NCI-H526 (cell line): Measurements from ENCODE around the gene CENPK.
"Not testable (repeated sequence)": the region's sequence is repeated elsewhere in the genome, so short reads cannot be mapped to it uniquely, and the experiment has no call there.

ENCODE experiments used
- DNase-seq, 2 experiments: peaks; one replicate each; lab custom pipeline; 2025; lab: John Stamatoyannopoulos, UW

The CENPK gene

DNA sequence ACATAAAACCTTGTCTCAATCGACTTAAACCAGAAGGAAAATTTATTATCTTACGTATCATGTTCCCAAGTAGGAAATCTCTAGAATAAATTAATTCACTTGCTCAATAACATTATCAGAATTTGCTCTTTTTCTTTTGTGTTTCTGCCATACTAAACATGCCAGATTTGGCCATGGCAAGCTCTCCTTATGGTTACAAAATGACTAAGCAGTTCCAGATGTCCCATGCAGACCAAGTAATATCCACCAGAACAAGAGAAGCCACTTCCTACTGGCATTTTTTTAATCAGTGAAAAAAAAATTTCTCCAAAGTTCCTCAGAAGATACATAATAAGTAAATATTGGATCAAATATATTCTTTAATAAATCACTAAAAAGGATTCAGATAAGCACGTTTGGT lies 56.0 kb downstream of the CENPK start:
- no peak for DNase-seq

DNA sequence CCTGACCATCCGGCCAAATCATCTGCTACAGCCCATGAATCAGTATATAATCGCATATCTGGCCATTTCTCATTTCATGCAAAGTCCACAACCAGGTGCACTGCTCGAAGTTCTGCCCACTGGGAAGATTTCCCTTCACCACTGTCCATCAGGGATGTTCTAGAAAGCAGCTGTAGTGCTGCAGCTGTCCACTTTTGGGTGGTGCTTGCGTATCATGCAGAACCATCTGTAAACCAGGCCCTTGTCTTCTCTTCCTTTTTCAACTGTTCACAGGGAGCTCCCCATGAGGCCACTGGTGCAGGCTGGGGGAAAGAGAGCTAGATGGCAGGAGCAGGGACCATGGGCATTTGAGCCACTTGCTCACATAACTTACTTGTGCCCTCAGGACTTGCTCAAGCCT lies 73.8 kb downstream of the CENPK start:
- no peak for DNase-seq

DNA sequence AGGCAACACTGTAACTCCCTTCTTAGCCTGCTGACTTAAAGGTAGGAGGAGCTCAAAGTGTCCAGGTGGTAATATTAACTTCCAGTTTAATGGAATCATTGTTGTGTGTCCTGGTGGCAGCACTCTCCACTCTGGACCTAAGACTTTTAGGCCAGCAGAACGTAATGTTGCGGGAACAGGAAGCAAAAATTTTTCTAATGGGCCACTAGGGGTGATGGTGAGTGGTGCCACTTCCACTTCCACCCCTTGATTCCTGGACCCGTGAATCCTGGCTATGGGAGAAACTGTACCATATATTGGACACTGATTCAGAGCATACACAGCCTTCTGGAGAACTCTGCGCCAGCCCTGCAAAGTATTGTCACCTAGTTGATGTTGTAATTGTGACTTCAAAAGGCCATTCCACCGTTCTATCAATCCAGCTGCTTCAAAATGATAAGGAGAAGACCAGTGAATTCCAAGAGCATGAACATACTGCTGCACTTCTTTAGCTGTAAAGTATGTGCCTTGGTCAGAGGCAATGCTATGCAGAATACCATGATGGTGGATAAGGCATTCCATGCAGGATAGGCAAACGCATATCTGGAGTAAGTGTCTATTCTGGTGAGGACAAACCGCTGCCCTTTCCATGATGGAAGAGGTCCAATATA lies 74.8 kb downstream of the CENPK start:
- DNase-seq: peak in 1 of 2 experiments; percentile 0

DNA sequence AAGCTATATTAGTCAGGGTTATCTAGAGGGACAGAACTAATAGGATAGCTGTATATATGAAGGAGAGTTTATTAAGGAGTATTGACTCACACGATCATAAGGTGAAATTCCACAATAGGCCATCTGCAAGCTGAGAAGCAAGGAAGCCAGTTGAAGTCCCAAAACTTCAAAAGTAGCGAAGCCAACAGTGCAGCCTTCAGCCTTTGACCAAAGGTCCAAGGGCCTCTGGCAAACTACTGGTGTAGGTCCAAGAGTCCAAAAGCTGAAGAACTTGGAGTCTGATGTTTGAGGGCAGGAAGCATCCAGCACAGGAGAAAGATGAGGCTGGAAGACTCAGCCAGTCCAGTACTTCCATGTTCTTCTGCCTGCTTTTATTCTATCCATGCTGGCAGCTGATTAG lies 76.2 kb downstream of the CENPK start:
- not testable (repeated sequence) for DNase-seq

DNA sequence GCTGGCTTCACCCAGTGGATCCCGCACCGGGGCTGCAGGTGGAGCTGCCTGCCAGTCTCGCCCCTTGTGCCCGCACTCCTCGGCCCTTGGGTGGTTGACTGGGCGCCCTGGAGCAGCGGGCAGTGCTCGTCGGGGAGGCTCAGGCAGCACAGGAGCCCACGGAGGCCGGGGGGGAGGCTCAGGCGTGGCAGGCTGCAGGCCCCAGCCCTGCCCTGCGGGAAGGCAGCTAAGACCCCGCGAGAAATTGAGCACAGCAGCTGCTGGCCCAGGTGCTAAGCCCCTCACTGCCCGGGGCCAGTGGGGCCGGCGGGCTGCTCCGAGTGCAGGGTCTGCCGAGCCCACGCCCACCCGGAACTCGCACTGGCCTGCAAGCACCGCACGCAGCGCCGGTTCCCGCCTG lies 77.6 kb downstream of the CENPK start:
- DNase-seq: no peak

DNA sequence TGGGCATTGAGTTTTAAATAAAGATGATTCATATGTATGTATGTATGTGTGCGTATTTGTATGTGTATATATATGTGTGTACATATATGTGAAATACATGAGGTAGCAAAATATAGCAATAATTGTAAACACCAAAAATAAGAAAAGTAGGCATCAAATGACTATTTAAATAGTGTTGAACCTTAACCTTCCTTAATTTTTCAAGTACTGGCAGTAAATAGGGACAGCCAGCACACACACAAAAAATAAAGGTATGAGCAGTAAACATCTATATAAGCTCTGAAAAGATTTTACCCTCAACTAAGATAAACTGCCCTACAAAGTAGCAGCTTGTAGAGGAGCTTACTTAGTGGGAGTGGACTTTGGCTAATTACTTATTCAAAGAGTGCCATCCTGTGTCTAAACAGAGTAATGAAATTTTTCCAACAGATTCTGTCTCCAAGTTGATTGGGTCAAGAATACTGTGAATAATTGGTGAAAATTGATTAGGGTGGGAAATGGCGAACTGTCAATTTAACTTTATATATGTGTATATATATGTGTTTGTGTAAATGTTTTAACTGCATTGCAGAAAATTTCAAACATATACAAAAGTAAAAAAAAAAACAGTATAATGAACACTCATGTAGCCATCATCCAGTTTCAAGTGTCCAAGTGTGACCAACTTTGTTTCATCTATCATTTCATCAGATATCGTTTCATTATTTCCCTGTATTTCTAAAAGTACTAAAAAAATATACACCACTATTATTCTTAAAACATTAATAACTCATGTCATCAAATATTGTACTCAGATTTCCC lies 79.2 kb downstream of the CENPK start:
- peak; percentile 25 to 43 for DNase-seq

DNA sequence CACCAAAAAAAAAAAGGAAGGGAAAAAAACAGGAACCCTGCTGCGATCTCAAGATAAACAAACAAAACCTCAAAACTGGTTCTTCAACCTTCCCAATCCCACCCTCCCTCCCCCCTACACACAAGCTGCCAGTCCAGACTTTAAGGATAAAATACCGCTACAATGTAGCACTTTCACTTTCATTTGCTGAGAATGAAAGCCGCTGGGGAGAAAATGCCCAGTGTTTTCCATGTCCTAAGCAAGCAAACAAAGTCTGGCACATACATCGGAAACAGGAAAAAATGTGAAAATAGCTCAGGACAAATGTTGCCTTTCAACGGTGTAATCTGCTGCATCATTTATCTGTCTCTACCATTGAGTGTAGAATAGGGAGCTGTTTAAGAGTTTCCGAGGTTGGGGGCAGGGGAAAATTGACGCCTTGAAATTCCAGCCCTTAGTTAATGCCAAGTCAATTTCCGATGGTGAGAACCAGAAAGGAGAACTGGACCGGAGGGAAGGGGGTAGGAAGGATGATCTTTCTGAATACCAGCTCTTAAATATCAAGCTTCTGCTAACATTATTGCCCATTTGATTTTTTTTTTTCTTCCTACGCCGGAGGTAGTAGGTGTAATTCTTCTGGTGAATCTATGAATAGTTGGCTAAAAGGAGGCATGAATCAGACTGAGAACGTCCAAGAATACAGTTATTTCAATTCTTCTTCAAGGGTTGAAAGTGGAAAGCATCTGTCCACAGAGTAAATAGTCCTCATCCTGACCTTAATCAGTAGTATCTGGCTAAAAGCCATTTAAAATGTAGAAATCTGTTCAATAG lies 80.0 kb downstream of the CENPK start:
- DNase-seq: peak in 1 of 2 experiments; percentile 38

DNA sequence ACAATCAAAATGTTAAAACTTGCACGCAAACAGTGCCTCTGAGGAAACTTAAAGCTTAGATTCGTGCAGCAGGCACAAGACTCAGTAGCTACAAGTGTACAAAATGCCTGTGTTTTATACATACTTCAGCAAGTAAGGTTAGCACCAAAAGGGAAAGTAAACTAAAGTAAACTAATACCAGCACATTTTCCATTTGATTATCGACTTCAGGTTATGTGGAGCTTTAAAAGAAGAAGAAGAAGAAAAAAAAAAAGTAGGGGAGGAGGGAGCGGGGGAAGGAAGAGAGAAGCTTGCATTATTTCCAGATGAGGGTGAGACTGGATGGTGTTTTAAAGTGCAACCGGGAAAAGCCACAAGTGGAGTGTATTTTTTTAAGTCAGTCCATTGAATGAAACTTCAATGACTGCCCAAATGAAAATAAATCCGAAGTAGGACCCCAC lies 80.7 kb downstream of the CENPK start:
- peak in 1 of 2 experiments; percentile 33 for DNase-seq

DNA sequence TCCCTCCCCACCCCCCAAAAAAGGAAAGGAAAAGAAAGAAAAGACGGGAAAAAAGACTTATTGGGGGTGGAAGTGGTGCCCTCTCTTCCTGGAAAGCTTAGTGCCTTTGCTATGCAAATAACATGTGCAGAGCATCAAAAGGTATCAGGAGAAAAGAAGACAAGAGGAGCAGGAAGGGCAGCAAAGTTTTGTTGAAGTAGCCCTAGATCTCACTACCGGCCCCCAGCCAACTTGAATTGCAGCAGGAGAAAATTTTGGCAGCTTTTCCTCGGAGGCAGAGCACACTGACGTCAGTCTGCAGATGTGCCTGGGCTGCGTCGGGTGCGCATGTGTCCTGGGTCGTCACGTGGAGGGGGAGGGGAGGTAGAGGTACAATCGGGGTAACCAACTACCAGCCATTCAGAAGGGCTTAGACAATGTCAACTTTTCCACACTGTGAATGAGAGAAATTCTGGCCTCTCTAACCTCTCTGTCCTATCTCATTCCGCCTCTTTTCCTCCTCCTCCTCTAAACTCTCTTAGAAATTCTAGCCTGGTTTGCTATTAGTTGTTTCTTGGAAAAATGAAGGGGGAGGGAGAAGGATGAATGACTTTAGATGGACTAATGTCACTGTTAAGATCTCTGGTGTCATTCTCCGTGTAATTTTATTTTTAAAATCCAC lies 81.2 kb downstream of the CENPK start, which contains the start of gene ADAMTS6:
Gene ADAMTS6, minus strand, starts transcription at position 286 of the 661 bp plus-strand sequence. CDS start 8,247 bp downstream, outside the sequence.
- peak; percentile 29 to 60 for DNase-seq

DNA sequence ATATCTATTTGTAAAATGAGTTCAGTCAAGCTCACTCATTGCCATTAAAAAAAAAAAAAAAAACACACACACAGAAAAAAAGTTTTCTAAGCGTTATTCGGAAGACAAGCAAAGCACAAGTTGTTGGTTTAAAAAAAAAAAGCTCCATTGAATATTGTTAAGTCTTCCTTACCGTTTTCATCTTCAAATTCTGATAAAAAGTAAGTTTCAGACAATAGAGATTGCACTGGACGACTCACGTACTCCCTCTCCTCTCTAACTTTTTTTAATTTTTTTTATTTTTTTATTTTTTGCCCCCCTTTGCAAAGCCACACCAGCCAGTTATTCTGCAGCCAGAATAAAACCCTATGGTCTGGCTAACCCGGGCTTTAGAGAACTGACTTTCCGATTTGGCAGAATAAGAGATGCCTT lies 81.8 kb downstream of the CENPK start:
- DNase-seq: no peak

DNA sequence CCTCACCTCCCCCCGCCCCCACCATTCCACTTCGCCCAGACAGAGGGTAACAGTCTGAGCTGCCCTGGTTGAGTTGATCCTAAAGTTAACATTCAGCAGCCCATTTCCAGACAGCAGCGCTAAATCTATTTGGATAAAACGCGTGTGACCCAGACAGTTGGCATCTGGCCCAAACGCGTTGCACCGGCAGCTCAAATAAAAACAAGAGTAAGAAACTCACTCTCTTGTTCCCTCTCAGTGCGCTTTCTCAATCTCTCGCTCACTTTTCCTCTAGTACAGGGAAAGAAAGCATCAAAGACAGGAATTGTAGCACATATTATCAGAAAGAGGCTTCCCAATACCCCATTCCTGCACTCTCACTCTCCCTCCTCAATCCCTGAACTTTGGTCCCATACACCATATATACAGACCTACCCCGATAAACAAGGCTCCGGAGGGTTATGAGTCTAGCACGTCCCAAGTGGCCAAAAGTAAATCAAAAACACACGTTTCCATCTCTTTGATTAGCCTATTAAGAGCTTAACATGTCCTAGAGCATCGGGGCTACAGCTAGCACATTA lies 82.6 kb downstream of the CENPK start:
- peak in 1 of 2 experiments; percentile 6 for DNase-seq

DNA sequence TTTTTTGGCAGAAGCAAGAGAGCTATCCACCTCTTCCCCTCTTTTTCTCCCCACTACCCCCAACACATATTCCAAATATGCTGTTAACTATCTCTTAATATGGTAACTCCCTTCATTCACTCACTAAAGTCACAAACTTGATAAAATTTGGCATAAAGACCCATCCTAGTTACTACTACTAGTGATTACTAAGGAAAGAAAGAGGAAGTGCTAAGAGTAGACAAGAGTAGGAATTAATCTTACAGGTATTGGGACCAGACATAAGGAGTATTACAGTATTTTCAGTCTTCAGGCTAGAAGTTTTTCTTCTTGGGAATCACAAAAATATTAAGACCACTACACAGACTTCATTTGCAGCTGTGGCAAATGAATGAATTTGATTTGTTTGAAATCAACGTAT lies 83.4 kb downstream of the CENPK start:
- no peak for DNase-seq

DNA sequence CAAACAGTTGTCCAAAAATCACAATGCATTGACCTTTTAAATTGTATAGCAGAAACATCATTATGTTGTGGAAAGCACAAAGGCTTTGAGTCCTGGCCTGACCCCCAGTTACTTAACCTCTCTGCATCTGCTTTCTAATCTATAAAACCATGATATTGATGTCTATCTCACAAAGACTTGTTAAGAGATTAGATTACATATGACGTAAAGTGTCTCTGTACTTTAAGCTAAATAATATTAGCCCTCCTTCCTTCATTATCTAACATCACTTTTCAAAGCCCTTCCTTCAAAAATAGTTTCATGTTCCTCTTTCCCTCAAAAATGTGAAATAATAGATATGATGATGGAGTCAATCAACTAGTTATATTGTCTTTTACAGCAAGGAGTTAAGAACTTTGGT lies 84.6 kb downstream of the CENPK start:
- no peak for DNase-seq

DNA sequence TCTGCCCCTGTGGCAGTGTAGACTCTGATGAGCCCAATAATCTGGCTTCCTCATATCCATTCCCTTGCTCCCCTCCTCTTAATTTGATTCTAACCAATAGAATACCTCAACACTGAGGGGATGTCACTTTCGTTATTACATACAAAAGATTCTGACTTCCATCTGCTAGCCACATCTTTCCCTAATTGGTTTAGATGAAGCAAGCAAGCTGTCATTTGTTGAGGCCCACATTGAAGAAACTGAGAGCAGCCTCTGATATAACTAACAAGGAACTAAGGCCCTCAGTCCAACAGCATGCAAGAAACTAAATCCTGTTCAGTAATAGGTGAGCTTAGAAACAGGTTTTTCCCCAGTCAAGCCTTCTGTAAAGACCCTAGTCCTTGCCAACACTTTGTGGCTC lies 87.1 kb downstream of the CENPK start:
- DNase-seq: no peak

DNA sequence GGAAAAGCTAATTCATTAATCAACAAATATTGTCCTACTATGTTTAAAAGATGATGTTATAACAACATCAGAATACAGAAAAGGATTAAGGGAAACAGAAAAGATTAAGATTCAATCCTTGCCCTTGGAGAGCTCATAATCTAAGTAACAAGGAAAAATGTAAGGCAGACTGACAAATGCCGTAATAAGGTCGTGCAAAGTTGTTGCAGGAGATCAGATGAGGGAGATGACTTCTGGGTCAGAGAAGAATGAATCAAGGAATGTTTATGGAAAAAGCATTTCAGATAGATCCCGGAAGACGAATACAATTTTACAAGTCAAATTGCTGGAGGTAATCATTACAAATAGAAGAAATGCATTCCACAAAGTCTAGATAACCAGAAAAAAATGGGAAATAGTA lies 87.6 kb downstream of the CENPK start:
- no peak for DNase-seq

DNA sequence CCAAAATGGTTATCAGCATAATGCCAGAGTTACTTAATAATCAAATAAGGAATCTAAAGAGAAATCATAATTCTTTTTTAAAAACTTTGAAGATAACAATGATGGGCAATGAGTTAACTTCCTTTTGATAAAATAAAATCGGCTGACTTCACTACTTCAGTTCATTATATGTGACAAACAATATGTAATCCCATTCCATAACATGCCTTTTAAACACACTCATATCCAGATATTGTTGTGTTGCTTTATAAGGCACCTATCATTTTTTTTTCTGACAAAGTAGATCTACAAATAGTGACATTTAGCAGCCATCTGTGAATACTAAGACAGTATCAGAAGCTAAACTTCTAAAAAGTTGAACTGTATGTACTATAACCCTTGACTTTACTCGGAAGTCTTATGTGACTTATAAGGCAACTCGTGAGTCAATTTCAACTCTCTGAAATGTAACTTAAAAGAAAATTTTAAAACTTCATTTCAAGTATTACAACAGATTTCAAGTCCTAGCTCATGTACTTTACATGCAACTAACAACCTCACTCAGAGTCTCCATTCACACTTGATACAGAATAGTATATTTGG lies 88.7 kb downstream of the CENPK start:
- DNase-seq: no peak

DNA sequence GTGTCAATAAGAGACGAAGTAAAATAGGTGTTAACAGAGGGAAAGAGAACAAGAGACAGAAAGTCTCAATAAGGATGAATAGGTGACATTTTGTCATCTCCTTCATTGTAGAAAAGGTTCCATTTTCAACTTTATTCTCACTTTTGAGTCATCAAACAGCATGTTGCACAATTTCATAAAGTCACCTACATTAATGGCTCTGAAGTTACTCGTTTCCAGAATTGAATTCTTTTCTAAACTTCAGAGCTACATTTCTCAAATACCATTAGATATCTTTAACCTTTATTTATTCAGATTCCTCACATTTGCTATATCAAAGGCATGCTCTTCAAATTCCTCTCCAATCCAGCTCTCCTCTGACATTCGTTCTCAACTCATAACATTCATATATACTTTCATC lies 94.3 kb downstream of the CENPK start:
- no peak for DNase-seq
